SK-N-MC (cell line): ENCODE measurements around the gene PRAME.

Source experiments
- EZH2 ChIP-seq: fragments of 200-600 bp; sonication (generic); IDR thresholded peaks from one replicate; pipeline ENCODE4 v1.6.1; 2017; ENCODE audit warnings: antibody characterized with exemption
- POLR2AphosphoS5 ChIP-seq: IDR thresholded peaks from 2 replicates; pipeline ENCODE4 v1.6.1; 2012; ENCODE audit warnings: mild to moderate bottlenecking, low read depth, low read length, borderline replicate concordance

DNA sequence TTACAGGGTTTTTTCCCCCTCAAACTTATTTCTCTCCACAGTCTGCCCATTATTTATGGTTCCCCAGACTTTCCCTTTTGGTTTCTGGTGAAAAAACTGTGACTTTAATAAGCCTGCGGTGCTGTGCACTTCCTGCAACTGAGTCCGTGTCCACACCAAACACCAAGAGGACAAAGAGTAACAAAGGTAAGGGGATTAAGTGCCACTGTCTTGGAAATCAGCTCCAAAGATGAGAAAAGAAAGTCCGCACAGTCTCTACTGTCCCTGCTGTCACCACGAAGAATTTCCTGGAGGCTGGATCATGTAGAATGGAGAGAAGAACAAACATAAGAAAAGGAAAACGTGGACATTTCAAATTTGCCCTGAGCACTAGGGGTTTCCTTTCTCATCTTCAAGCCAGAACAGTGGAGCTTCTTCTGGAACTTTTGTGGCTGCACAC is 17.9 kb upstream of the PRAME start:
- TF ChIP-seq POLR2AphosphoS5 (no peak), EZH2 (no peak)
